HG02571 (cell line): ENCODE measurements around the gene OR2A5.
"Not testable (repeated sequence)": the region's sequence is repeated elsewhere in the genome, so short reads cannot be mapped to it uniquely, and the experiment has no call there.

Experiments used
- ATAC-seq: cut with Tn5 transposase; IDR thresholded peaks from one replicate; pipeline ENCODE4 v1.9.1; 2021; ENCODE audit warnings: mild to moderate bottlenecking, moderate library complexity; ENCODE audit not compliant: unreplicated experiment

OR2A5 gene

DNA sequence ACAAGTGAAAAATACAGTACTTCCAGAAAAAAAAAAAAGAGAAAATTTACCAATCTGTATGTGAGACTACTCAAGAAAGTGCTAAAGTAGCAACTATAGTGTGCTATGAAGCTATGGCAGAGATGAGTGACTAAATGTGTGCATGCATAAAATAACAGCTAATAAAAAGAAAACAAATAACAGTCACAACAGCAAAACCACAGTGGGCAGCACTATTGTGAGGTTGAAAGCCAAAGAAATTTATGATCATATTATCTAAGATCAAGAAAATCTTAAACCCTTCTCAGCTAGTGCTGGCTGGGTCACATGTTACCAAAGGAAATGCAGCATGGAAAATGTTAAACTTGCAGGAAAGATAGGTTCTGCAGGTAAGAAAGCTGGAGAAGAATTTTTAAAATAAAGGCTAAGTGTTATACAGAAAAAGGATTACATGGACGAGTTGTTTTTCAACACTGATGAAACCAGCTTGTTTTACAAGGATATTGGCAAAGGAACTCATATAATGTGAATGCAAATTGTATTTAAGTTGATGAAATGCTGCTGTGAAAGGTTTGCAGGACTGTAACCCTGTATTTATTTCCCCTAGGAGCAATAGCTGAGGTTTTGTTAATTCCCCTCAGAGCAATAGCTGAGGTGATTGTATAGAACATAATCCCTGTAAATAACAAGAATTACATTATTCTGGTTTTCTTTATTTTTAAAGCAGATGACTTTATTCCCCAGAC lies 15.6 kb upstream of the OR2A5 start:
- ATAC-seq: no peak

- ATAC-seq: no peak
Measured at GRCh38 chr7:144035385-144035784, 13.4 kb upstream of the OR2A5 start.

DNA sequence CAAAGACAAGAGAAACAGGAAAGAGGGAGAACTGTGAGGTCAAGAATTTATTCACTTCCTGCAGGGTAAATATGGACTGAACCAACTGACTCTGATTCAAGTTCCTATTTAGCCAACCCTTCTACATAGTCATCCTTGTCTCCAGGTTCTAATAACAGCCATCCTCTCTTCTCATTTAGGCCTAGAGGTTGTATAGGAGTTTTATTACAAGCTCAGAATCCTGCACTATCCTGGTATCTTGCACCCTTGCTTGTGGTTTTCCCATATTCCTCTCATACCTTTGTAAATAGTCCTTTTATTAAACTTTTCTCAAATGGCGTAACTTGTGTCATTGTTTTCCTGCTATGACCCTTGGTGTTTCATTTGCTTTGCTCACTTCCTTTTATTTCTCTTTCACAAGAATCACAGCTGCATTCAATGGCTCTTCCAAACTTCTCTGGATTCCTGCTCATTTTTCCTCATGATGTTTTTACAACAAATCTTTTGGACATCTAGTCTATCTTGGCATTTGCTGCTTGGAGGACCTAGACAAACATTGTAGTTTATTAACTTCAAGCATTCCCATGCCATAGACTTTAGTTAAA lies 12.4 kb upstream of the OR2A5 start:
- ATAC-seq: no peak

GRCh38 chr7:144037414-144038035 lies 11.2 kb upstream of the OR2A5 start:
- no peak for ATAC-seq

DNA sequence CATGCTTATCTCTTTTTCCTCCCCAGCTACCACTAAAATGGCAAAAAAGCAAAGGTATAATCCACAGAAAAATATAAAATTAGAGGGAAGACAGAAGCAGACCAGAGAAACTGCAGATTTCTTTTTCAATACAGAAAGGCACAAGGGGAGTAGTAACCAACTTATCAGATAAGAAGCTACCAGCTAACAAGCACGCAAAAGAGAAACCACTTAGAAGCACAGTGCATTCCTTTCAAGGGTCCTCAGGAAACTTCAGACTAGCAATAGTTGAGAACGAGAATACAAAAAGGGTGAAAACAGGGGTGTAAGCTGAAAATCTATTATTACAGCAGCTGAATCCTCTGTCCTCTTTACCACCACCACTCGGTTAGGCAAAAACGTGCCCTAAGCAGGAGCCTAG lies 9.9 kb upstream of the OR2A5 start:
- no peak for ATAC-seq

- no peak for ATAC-seq
Measured at GRCh38 chr7:144049491-144049890, 743 bp downstream of the OR2A5 start.

DNA sequence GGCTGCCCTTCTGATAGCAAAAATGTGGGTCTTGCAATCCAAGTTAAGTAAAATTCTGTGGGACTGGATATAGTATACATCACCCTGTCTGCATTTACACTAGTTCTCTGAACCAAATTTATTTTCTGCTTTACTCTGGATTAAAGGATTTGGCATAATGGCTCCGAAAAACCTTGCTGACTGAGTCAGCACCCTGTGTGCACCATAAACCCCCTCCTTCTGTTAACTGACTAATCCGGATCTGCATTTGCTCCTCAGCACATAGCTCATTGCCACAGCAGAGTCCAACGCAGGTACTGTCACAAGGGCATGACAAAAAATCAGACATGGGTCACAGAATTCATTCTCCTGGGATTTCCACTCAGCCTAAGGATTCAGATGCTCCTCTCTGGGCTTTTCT lies 1.3 kb downstream of the OR2A5 start:
- no peak for ATAC-seq

GRCh38 chr7:144050884-144051283 lies 2.1 kb downstream of the OR2A5 start:
- not testable (repeated sequence) for ATAC-seq

GRCh38 chr7:144057954-144058353 lies 9.2 kb downstream of the OR2A5 start:
- ATAC-seq: no peak

GRCh38 chr7:144063710-144064109 lies 15.0 kb downstream of the OR2A5 start:
- ATAC-seq: no peak

DNA sequence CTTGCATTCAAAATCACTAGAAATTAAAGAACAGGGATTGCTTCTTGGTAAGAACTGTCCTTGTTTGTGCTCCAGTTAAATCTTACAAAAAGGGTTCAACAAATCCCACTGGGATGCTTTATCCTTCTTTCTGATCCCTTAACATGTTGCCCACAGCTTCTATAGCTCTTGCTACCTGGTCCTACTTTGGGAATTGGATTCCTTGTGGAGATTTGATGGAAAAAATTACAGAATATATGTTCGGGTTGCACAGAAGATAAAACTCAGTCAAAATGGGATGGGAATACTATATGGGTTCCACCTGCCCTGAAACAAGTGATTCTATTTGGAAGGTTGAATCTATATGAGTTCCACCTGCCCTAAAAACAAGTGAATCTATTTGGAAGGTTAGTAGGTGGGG lies 20.8 kb downstream of the OR2A5 start, which contains the start of gene OR2A25:
Gene OR2A25 (plus strand): TSS at position 301 of the 400 bp plus-strand sequence. CDS start 4,409 bp downstream, outside the sequence.
- no peak for ATAC-seq

GRCh38 chr7:144069953-144070352 lies 21.2 kb downstream of the OR2A5 start:
- no peak for ATAC-seq

- no peak for ATAC-seq
Measured at GRCh38 chr7:144074374-144074773, 25.6 kb downstream of the OR2A5 start.

DNA sequence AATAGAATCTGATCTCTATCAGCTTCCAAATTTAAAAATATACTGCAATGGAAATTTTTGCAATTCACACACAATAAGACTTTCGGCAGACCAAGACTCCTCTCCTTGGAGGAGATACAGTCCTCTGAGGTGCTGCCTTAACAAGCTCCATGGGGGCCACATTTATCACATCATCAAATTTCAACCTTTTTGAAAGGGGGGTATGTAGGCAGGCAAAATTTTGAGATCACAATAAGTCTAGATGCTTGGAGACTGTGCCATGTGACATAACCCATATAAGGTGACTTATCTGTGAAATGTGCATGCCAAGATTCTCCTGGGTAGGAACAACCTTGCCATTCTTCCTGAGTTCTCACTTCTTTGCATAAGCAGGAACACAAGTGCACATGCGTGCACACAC lies 37.2 kb downstream of the OR2A5 start, which contains the start of gene OR2A12:
Gene OR2A12 (plus strand): TSS at position 301 of the 400 bp plus-strand sequence. CDS start 8,830 bp downstream, outside the sequence.
- ATAC-seq: no peak

DNA sequence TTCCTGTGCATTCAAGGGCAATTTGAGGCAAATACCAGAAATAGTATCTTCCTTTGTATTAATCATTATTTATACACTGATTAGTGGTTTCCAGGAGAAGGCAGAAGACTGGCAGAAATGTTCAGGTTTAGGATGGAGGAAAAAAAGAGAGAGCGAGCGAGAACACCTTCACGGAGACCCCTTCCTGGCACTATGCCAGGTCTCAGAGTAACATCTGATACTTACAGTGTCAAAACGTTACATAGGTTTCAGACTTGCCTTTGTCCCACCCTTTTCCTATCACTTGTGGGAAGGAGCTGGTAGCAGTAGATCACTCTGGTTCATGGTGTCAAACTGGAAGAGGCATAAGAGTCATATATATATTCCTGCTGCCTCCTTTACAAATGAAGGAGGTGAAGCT lies 38.0 kb downstream of the OR2A5 start:
- ATAC-seq: no peak

GRCh38 chr7:144087230-144087629 lies 38.5 kb downstream of the OR2A5 start:
- ATAC-seq: no peak

- no peak for ATAC-seq
Measured at GRCh38 chr7:144090667-144091066, 41.9 kb downstream of the OR2A5 start.

DNA sequence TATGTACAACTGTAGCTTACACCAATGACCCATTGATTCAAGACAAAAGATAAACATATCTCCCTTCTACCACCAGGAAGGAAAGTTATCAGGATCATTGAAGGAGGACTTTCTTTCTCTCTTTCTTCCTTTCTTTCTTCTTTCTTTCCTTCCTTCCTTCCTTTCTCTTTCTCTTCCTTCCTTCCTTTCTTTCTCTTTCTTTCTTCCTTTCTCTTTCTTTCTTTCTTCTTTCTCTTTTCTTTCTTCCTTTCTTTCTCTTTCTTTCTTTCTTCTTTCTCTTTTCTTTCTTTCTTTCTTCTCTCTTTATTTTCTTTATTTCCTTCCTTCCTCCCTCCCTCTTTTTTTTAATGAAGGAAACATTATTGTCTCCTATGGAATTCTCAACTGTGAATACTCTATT lies 50.0 kb downstream of the OR2A5 start:
- ATAC-seq: no peak

- ATAC-seq: no peak
Measured at GRCh38 chr7:144100607-144101006, 51.9 kb downstream of the OR2A5 start.

DNA sequence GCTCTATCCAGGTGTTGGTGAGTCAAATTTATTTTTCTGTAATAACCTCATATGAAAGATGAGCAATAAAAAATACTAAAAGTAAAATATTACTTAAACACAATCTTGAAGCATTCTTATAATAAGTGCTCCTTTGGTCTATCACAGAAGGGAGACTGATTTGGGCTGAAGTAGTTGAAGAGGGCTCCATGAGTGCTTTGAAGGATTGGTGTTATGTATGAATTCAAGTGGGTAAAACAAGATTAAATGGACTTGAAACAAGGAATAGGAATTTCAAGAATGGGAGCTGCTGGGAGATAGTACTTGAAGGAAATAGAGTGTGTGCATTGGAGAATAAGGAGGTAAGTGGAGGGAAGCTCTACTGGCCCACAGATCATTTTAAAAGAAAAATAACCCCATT lies 53.3 kb downstream of the OR2A5 start:
- no peak for ATAC-seq

- no peak for ATAC-seq
Measured at GRCh38 chr7:144105211-144105610, 56.5 kb downstream of the OR2A5 start.
